Transverse colon (tissue), 4 donors: Measurements from ENCODE around the gene PLCB1. TPM values are rescaled to one million over a fixed set of nuclear protein-coding genes. Genes with fewer than 3 reads are reported as not detected.

Experiments
- DNase-seq: peaks from one replicate; pipeline ENCODE4 v3.0.0-alpha.2; 2019
- H3K27ac ChIP-seq, 4 donors: fragments of 200-600 bp; sonication (generic); 2 replicates each; pipeline ENCODE4 v1.5.1; 2016 to 2018; ENCODE audit warnings: inconsistent platforms in 4 of 4
- H3K27me3 ChIP-seq: fragments of 200-600 bp; sonication (generic); 2 replicates; pipeline ENCODE4 v1.5.1; 2017; ENCODE audit warnings: inconsistent platforms
- H3K36me3 ChIP-seq, 4 donors: fragments of 200-600 bp; sonication (generic); 2 replicates each; pipeline ENCODE4 v1.5.1; 2017 to 2019; ENCODE audit warnings: inconsistent platforms in 4 of 4
- H3K4me1 ChIP-seq, 4 donors: fragments of 200-600 bp; sonication (generic); 2 replicates each; pipeline ENCODE4 v1.5.1; 2017 to 2020; ENCODE audit warnings: inconsistent platforms in 4 of 4
- H3K4me3 ChIP-seq, 4 donors: fragments of 200-600 bp; sonication (generic); 1 replicate in 1 of 4; 2 replicates in 3 of 4; pipeline versions ENCODE4 v1.5.1 to v1.6.1; 2017 to 2019; ENCODE audit warnings: inconsistent platforms in 4 of 4
- H3K9me3 ChIP-seq, 2 donors: fragments of 200-600 bp; sonication (generic); 2 replicates each; pipeline ENCODE4 v1.5.1; 2017 to 2019; ENCODE audit warnings: inconsistent platforms in 2 of 2
- CTCF ChIP-seq, 5 experiments: fragments of 200-600 bp in 3 of 5; fragments of 450-650 bp in 2 of 5; sonication (generic) in 3 of 5; IDR thresholded peaks; 1 replicate in 2 of 5; 2 replicates in 3 of 5; pipeline ENCODE4 v1.5.1; 2016 to 2017; ENCODE audit warnings: antibody characterized with exemption in 5 of 5, inconsistent platforms in 3 of 5, mild to moderate bottlenecking in 2 of 5, moderate library complexity in 1 of 5
- EP300 ChIP-seq: sonication (generic); formaldehyde crosslinking; IDR thresholded peaks from one replicate; pipeline ENCODE4 v1.6.1; 2017; ENCODE audit warnings: antibody characterized with exemption, low read depth
- POLR2A ChIP-seq: fragments of 450-650 bp; IDR thresholded peaks from one replicate; pipeline ENCODE4 v1.6.1; 2016; ENCODE audit warnings: antibody characterized with exemption, mild to moderate bottlenecking, moderate library complexity
- POLR2AphosphoS5 ChIP-seq, 3 donors: sonication (generic); formaldehyde crosslinking; IDR thresholded peaks; one replicate each; pipeline ENCODE4 v1.6.1; 2016; ENCODE audit warnings: antibody characterized with exemption in 3 of 3
- WGBS, 2 donors: methylation state at CpG; one replicate each; pipeline ENCODE4 v1.1.5; 2018; ENCODE audit warnings: low coverage in 1 of 2; 5-methylcytosine and 5-hydroxymethylcytosine counted together
- in situ Hi-C, 4 donors: fragments of 200-750 bp; cut with MboI; loops; one replicate each; pipeline versions ENCODE4 v1.15.0 to v1.15.1; 2017; ENCODE audit warnings: low sequenced_read_pairs in 3 of 4, low pct_ligation_motif_present in 1 of 4, low pct_unique_long_range_greater_than_20kb in 1 of 4
- intact Hi-C: fragments of 100-400 bp; cut with DNase I; formaldehyde crosslinking; loops from one replicate; pipeline ENCODE4 v1.15.1; 2023; ENCODE audit warnings: low total_unique reads
- total RNA-seq, 4 donors: library from RNA; depleted of rRNA; stranded (reverse); fragments of >200 nt; gene quantifications; one replicate each; pipeline ENCODE4 v1.1.0, GENCODE V29; 2016

The PLCB1 gene
- total RNA-seq, 4 donors from 2014 or later: 13.1 to 18.6 (median 15.8) TPM

- 73% methylated on average over 1 of the region's 1 CpG; no CpG with 5 or more reads in 1 of the 2 donors for WGBS, 2 donors
- in situ Hi-C loops: no loop called here
- no peak overlapping the region for H3K4me3 ChIP-seq
- H3K9me3 ChIP-seq: peaks cover 0 to 6% of the 10 kb centered on the region in 2 donors
- DNase-seq: no peak
- no peak for TF ChIP-seq EP300
- no peak for TF ChIP-seq CTCF (IDR thresholded peaks at IDR 0.05)
- TF ChIP-seq POLR2A: no peak
- no peak for TF ChIP-seq POLR2AphosphoS5 (IDR thresholded peaks at IDR 0.05)
- no peaks in the 10 kb centered on the region for H3K27me3 ChIP-seq
- no peak overlapping the region for H3K27ac ChIP-seq
- intact Hi-C loops: no loop called here
- no peaks in the 10 kb centered on the region for H3K4me1 ChIP-seq
- no peaks in the 10 kb centered on the region for H3K36me3 ChIP-seq
These were observed 64.0 kb downstream of the PLCB1 start for GRCh38 chr20:8196096-8196495.

GRCh38 chr20:8200220-8200619, 68.2 kb downstream of the PLCB1 start:
- no peak for DNase-seq
- H3K4me3 ChIP-seq: no peak overlapping the region
- intact Hi-C loops (no loop called here), in situ Hi-C loops (no loop called here)
- no peaks in the 10 kb centered on the region for H3K9me3 ChIP-seq
- no peak overlapping the region for H3K27ac ChIP-seq
- no peaks in the 10 kb centered on the region for H3K27me3 ChIP-seq
- H3K4me1 ChIP-seq: no peaks in the 10 kb centered on the region
- TF ChIP-seq POLR2AphosphoS5 (IDR thresholded peaks at IDR 0.05): no peak
- TF ChIP-seq POLR2A: no peak
- no peak for TF ChIP-seq EP300
- no peak for TF ChIP-seq CTCF (IDR thresholded peaks at IDR 0.05)
- H3K36me3 ChIP-seq: no peaks in the 10 kb centered on the region

GRCh38 chr20:8203366-8203765, 71.3 kb downstream of the PLCB1 start:
- no peak overlapping the region for H3K4me3 ChIP-seq
- H3K9me3 ChIP-seq: no peaks in the 10 kb centered on the region
- H3K27me3 ChIP-seq: no peaks in the 10 kb centered on the region
- H3K4me1 ChIP-seq: peaks cover 0 to 6% (median 0%) of the 10 kb centered on the region in 4 donors
- H3K27ac ChIP-seq: no peak overlapping the region
- WGBS, 2 donors: 71 to 72% methylated on average over 1 of the region's 1 CpG
- in situ Hi-C loops (no loop called here), intact Hi-C loops (no loop called here)
- TF ChIP-seq POLR2AphosphoS5 (IDR thresholded peaks at IDR 0.05): no peak
- no peaks in the 10 kb centered on the region for H3K36me3 ChIP-seq
- DNase-seq: no peak

GRCh38 chr20:8205996-8206395, 73.9 kb downstream of the PLCB1 start:
- 58 to 64% methylated on average over 1 of the region's 1 CpG for WGBS, 2 donors
- no peak for DNase-seq
- TF ChIP-seq POLR2A (no peak), EP300 (no peak), CTCF (IDR thresholded peaks at IDR 0.05) (no peak), POLR2AphosphoS5 (IDR thresholded peaks at IDR 0.05) (no peak)
- no peaks in the 10 kb centered on the region for H3K36me3 ChIP-seq
- no peaks in the 10 kb centered on the region for H3K27me3 ChIP-seq
- in situ Hi-C loops: no loop called here
- no peak overlapping the region for H3K27ac ChIP-seq
- intact Hi-C loops: no loop called here
- peaks cover 0 to 17% (median 5%) of the 10 kb centered on the region in 4 donors for H3K4me1 ChIP-seq
- no peak overlapping the region for H3K4me3 ChIP-seq
- H3K9me3 ChIP-seq: no peaks in the 10 kb centered on the region

- in situ Hi-C loops: no loop called here
- 72 to 89% methylated on average over 1 of the region's 1 CpG for WGBS, 2 donors
- H3K4me3 ChIP-seq: no peak overlapping the region
- peaks cover 0 to 17% (median 5%) of the 10 kb centered on the region in 4 donors for H3K4me1 ChIP-seq
- intact Hi-C loops: no loop called here
- H3K36me3 ChIP-seq: no peaks in the 10 kb centered on the region
- no peak for TF ChIP-seq EP300
- TF ChIP-seq CTCF (IDR thresholded peaks at IDR 0.05): no peak
- TF ChIP-seq POLR2A: no peak
- TF ChIP-seq POLR2AphosphoS5 (IDR thresholded peaks at IDR 0.05): no peak
- DNase-seq: no peak
- H3K27me3 ChIP-seq: no peaks in the 10 kb centered on the region
- no peaks in the 10 kb centered on the region for H3K9me3 ChIP-seq
- H3K27ac ChIP-seq: no peak overlapping the region
These were observed 76.2 kb downstream of the PLCB1 start for GRCh38 chr20:8208226-8208625.
